Measurements from ENCODE around the gene RNF6. TPM values are rescaled to one million over a fixed set of nuclear protein-coding genes. Genes with fewer than 3 reads are reported as not detected.
A peak's percentile ranks its signal among the peaks of the same experiment; 100 is the strongest.

RNF6 gene
- total RNA-seq = 19.7 and 24.1 TPM in 2 replicates

GRCh38 chr13:26221721-26222519 lies at the start of gene RNF6:
Gene RNF6, minus strand, starts transcription at chr13:26222314. Its CDS starts 2,665 bp downstream, at chr13:26219649.
- TF ChIP-seq, protein P1, sequence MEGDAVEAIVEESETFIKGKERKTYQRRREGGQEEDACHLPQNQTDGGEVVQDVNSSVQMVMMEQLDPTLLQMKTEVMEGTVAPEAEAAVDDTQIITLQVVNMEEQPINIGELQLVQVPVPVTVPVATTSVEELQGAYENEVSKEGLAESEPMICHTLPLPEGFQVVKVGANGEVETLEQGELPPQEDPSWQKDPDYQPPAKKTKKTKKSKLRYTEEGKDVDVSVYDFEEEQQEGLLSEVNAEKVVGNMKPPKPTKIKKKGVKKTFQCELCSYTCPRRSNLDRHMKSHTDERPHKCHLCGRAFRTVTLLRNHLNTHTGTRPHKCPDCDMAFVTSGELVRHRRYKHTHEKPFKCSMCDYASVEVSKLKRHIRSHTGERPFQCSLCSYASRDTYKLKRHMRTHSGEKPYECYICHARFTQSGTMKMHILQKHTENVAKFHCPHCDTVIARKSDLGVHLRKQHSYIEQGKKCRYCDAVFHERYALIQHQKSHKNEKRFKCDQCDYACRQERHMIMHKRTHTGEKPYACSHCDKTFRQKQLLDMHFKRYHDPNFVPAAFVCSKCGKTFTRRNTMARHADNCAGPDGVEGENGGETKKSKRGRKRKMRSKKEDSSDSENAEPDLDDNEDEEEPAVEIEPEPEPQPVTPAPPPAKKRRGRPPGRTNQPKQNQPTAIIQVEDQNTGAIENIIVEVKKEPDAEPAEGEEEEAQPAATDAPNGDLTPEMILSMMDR (conservative IDR thresholded peaks at IDR 0.05; ENCODE audit: low read depth, low read length) = no peak
- peak within 1 kb of the TSS; percentile 98 for H3K4me3 ChIP-seq (ENCODE audit: low read depth, low read length)
- DNase-seq (ENCODE audit: low read depth) = peak; percentile 95

GRCh38 chr13:26270707-26271106 lies 48.6 kb upstream of the RNF6 start:
- DNase-seq (ENCODE audit: low read depth) = no peak
- H3K4me3 ChIP-seq (ENCODE audit: low read depth, low read length) = no peak overlapping the region
- TF ChIP-seq, protein P1 (conservative IDR thresholded peaks at IDR 0.05; ENCODE audit: low read depth, low read length) = no peak

DNA sequence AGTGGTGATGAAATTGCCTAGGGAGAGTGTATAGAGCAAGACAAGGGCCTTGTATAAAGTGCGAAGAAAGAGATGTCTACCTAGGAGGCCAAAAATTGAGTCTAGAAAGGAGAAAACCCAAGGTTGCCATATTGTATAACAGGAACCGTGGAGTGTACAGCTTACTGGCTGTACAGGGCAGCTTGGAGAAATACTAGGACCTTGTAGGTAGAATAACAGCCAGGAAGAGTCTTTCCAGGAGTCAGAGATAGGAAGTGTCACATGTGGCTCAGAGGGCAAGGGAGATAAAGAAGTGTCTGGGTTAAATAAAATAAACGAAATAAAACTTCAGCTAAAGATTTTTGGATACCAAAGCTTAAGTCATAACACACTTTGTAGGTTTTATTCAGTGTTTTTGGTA lies 44.2 kb upstream of the RNF6 start:
- DNase-seq (ENCODE audit: low read depth) = no peak
- H3K4me3 ChIP-seq (ENCODE audit: low read depth, low read length) = no peak overlapping the region
- TF ChIP-seq, protein P1 (conservative IDR thresholded peaks at IDR 0.05; ENCODE audit: low read depth, low read length) = no peak

DNA sequence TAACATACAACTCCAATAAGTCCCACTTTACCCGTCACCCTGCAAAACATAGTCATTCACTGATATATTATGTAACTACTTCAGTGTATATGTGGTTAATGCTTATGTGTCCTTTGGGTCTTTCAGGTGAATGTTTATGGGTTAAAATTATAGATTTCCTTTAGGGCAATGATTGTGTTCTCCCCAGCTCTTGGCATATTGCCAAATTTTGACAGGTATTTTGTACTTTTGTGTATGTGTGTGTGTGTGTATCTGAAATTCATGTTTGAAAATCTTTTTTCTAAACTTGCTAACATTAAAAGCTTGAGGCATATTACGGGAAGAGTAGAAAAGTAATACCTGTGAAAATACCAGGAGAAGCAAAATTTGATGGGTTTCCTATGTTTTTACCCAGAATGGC lies 40.0 kb upstream of the RNF6 start:
- no peak overlapping the region for H3K4me3 ChIP-seq (ENCODE audit: low read depth, low read length)
- TF ChIP-seq, protein P1 (conservative IDR thresholded peaks at IDR 0.05; ENCODE audit: low read depth, low read length) = no peak
- DNase-seq (ENCODE audit: low read depth) = no peak

DNA sequence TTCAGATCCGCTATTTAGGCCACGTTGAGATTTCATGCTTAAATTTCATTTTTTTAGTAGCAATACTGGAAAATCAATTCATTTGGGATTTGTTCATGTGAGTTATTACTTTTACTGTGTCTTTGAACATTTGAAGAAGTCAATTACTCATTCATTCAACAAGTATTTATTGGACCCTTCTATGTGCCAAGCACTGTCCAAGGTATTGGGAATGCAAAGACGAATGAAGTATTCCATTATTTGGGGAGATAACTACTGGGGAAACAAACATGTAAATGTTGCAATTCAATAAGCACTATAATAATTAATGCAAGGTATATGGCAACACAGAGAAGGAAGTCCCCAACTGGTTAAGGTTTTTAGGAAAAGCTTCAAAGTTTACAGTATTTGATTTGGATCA lies 37.5 kb upstream of the RNF6 start:
- no peak overlapping the region for H3K4me3 ChIP-seq (ENCODE audit: low read depth, low read length)
- TF ChIP-seq, protein P1 (conservative IDR thresholded peaks at IDR 0.05; ENCODE audit: low read depth, low read length) = no peak
- DNase-seq (ENCODE audit: low read depth) = no peak

- no peak overlapping the region for H3K4me3 ChIP-seq (ENCODE audit: low read depth, low read length)
- TF ChIP-seq, protein P1 (conservative IDR thresholded peaks at IDR 0.05; ENCODE audit: low read depth, low read length) = no peak
- no peak for DNase-seq (ENCODE audit: low read depth)
Measured at GRCh38 chr13:26257049-26257448, 34.9 kb upstream of the RNF6 start.

Data from epithelial cell of proximal tubule (primary cell).